Liver (tissue), 3 donors: ENCODE data around the gene ADH1C.

Source experiments
- CTCF ChIP-seq: fragments of 150-350 bp; IDR thresholded peaks from 2 replicates; pipeline ENCODE4 v1.5.1; 2017; ENCODE audit warnings: improper control_type of control experiment, low read depth, low read length; ENCODE audit not compliant: missing input control
- EGR1 ChIP-seq, 2 donors: IDR thresholded peaks; 2 replicates each; pipeline ENCODE4 v1.6.1; 2016 to 2018; ENCODE audit warnings: antibody characterized with exemption in 2 of 2, low read depth in 2 of 2
- FOXA1 ChIP-seq: IDR thresholded peaks from 2 replicates; pipeline ENCODE4 v1.6.1; 2016; ENCODE audit warnings: antibody characterized with exemption
- FOXA2 ChIP-seq: IDR thresholded peaks from 2 replicates; pipeline ENCODE4 v1.6.1; 2016; ENCODE audit warnings: antibody characterized with exemption
- JUND ChIP-seq, 2 donors: IDR thresholded peaks; 2 replicates each; pipeline ENCODE4 v1.6.1; 2016; ENCODE audit warnings: antibody characterized with exemption in 2 of 2
- MAX ChIP-seq: IDR thresholded peaks from 2 replicates; pipeline ENCODE4 v1.6.1; 2016; ENCODE audit warnings: antibody characterized with exemption
- RAD21 ChIP-seq, 2 donors: IDR thresholded peaks; 2 replicates each; pipeline ENCODE4 v1.6.1; 2016; ENCODE audit warnings: antibody characterized with exemption in 2 of 2, mild to moderate bottlenecking in 2 of 2
- REST ChIP-seq: IDR thresholded peaks from 2 replicates; pipeline ENCODE4 v1.6.1; 2016; ENCODE audit warnings: antibody characterized with exemption, mild to moderate bottlenecking
- TAF1 ChIP-seq: conservative IDR thresholded peaks from 2 replicates; pipeline ENCODE4 v1.6.1; 2016; ENCODE audit warnings: antibody characterized with exemption, mild to moderate bottlenecking
- YY1 ChIP-seq: IDR thresholded peaks from 2 replicates; pipeline ENCODE4 v1.6.1; 2016; ENCODE audit warnings: antibody characterized with exemption, mild to moderate bottlenecking
- donor health status: healthy.
- donor health status: healthy.

- TF ChIP-seq RAD21 (IDR thresholded peaks at IDR 0.05), result no peak
- TF ChIP-seq CTCF, result no peak
- TF ChIP-seq MAX, result no peak
- TF ChIP-seq TAF1, result no peak
- no peak for TF ChIP-seq FOXA2
- TF ChIP-seq YY1, result no peak
- no peak for TF ChIP-seq JUND (IDR thresholded peaks at IDR 0.05)
- TF ChIP-seq REST, result no peak
- TF ChIP-seq EGR1 (IDR thresholded peaks at IDR 0.05; ENCODE audit: low read depth in 2 of 2), result no peak
- no peak for TF ChIP-seq FOXA1
Observed at GRCh38 chr4:99389606-99390005, 37.1 kb upstream of the ADH1C start.
